ENCODE measurements around the gene LLCFC1.
A peak's percentile ranks its signal among the peaks of the same experiment; 100 is the strongest.

The LLCFC1 gene

GRCh38 chr7:142961973-142962926 lies 23.0 kb downstream of the LLCFC1 start, which contains the start of gene KEL:
Gene KEL, minus strand, starts transcription at chr7:142962363. Its CDS starts 157 bp downstream, at chr7:142962206.
- no peak for DNase-seq (ENCODE audit: low spot score)
- no peaks in the 10 kb centered on the region for H3K36me3 ChIP-seq (ENCODE audit: low read depth)
- H3K4me1 ChIP-seq (ENCODE audit: insufficient read depth, poor library complexity, severe bottlenecking): peaks cover 6% of the 10 kb centered on the region
- H3K27ac ChIP-seq (ENCODE audit: poor library complexity, severe bottlenecking): no peak within 1 kb of the TSS
- H3K9me3 ChIP-seq (ENCODE audit: severe bottlenecking): no peaks in the 10 kb centered on the region
- no peak within 1 kb of the TSS for H3K4me3 ChIP-seq (ENCODE audit: severe bottlenecking)
- no peaks in the 10 kb centered on the region for H3K27me3 ChIP-seq (ENCODE audit: insufficient read depth, poor library complexity, severe bottlenecking)
- TF ChIP-seq CTCF (IDR thresholded peaks at IDR 0.05; ENCODE audit: poor library complexity, severe bottlenecking): no peak
- no peak for ATAC-seq (ENCODE audit: low read depth)

GRCh38 chr7:142962991-142963390 lies 23.7 kb downstream of the LLCFC1 start:
- Histone ChIP-seq H3K27me3 (ENCODE audit: insufficient read depth, poor library complexity, severe bottlenecking) (no peaks in the 10 kb centered on the region), H3K9me3 (ENCODE audit: severe bottlenecking) (no peaks in the 10 kb centered on the region)

GRCh38 chr7:142963993-142964392 lies 24.7 kb downstream of the LLCFC1 start:
- DNase-seq (ENCODE audit: low spot score): no peak
- H3K27me3 ChIP-seq (ENCODE audit: insufficient read depth, poor library complexity, severe bottlenecking): no peaks in the 10 kb centered on the region

More at GRCh38 chr7:142962991-142963390, 23.7 kb downstream of the LLCFC1 start:
- H3K36me3 ChIP-seq (ENCODE audit: low read depth): no peaks in the 10 kb centered on the region
- no peak for ATAC-seq (ENCODE audit: low read depth)
- H3K4me1 ChIP-seq (ENCODE audit: insufficient read depth, poor library complexity, severe bottlenecking): no peaks in the 10 kb centered on the region
- no peak for DNase-seq (ENCODE audit: low spot score)
- no peak overlapping the region for H3K27ac ChIP-seq (ENCODE audit: poor library complexity, severe bottlenecking)
- TF ChIP-seq CTCF (IDR thresholded peaks at IDR 0.05; ENCODE audit: poor library complexity, severe bottlenecking): no peak
- no peak overlapping the region for H3K4me3 ChIP-seq (ENCODE audit: severe bottlenecking)

GRCh38 chr7:142964502-142965246 lies 25.4 kb downstream of the LLCFC1 start:
- Histone ChIP-seq H3K27me3 (ENCODE audit: insufficient read depth, poor library complexity, severe bottlenecking) (no peaks in the 10 kb centered on the region), H3K4me1 (ENCODE audit: insufficient read depth, poor library complexity, severe bottlenecking) (no peaks in the 10 kb centered on the region), H3K9me3 (ENCODE audit: severe bottlenecking) (no peaks in the 10 kb centered on the region), H3K27ac (ENCODE audit: poor library complexity, severe bottlenecking) (no peak overlapping the region), H3K4me3 (ENCODE audit: severe bottlenecking) (no peak overlapping the region), H3K36me3 (ENCODE audit: low read depth) (no peaks in the 10 kb centered on the region)
- TF ChIP-seq CTCF (IDR thresholded peaks at IDR 0.05; ENCODE audit: poor library complexity, severe bottlenecking): no peak
- DNase-seq (ENCODE audit: low spot score) (no peak), ATAC-seq (ENCODE audit: low read depth) (peak; percentile 46; the same call in 2 of the 3 replicates)

More at GRCh38 chr7:142963993-142964392, 24.7 kb downstream of the LLCFC1 start:
- no peak for ATAC-seq (ENCODE audit: low read depth)
- TF ChIP-seq CTCF (IDR thresholded peaks at IDR 0.05; ENCODE audit: poor library complexity, severe bottlenecking): no peak
- no peaks in the 10 kb centered on the region for H3K36me3 ChIP-seq (ENCODE audit: low read depth)
- H3K4me1 ChIP-seq (ENCODE audit: insufficient read depth, poor library complexity, severe bottlenecking): no peaks in the 10 kb centered on the region
- H3K9me3 ChIP-seq (ENCODE audit: severe bottlenecking): no peaks in the 10 kb centered on the region
- no peak overlapping the region for H3K27ac ChIP-seq (ENCODE audit: poor library complexity, severe bottlenecking)
- H3K4me3 ChIP-seq (ENCODE audit: severe bottlenecking): no peak overlapping the region

Measured in RWPE2 (cell line).